HG03571 (cell line): ENCODE measurements around the gene SHPK.

Source experiments
- ATAC-seq: cut with Tn5 transposase; IDR thresholded peaks from one replicate; pipeline ENCODE4 v1.9.1; 2021; ENCODE audit not compliant: unreplicated experiment

Gene SHPK

GRCh38 chr17:3636154-3636907, at the start of gene SHPK, which contains the start of gene CTNS:
SHPK (minus strand) TSS chr17:3636250; CDS start chr17:3636219, 31 bp downstream.
CTNS (plus strand) TSS chr17:3636760; CDS start chr17:3640207, 3,447 bp downstream.
- ATAC-seq = peak; percentile 88

GRCh38 chr17:3685174-3685573, 49.1 kb upstream of the SHPK start:
- ATAC-seq = no peak

- peak; percentile 58 for ATAC-seq
Measured at GRCh38 chr17:3683054-3683511, 47.0 kb upstream of the SHPK start.

- ATAC-seq = no peak
Measured at GRCh38 chr17:3682033-3682432, 46.0 kb upstream of the SHPK start.

- ATAC-seq = no peak
Measured at GRCh38 chr17:3681565-3681964, 45.5 kb upstream of the SHPK start.

GRCh38 chr17:3681057-3681456, 45.0 kb upstream of the SHPK start:
- ATAC-seq = no peak

- ATAC-seq = no peak
Measured at GRCh38 chr17:3679531-3680126, 43.6 kb upstream of the SHPK start.

GRCh38 chr17:3678821-3679530, 42.9 kb upstream of the SHPK start:
- ATAC-seq = no peak

- no peak for ATAC-seq
Measured at GRCh38 chr17:3678095-3678820, 42.2 kb upstream of the SHPK start.

GRCh38 chr17:3675886-3676285, 39.8 kb upstream of the SHPK start:
- no peak for ATAC-seq

GRCh38 chr17:3672571-3672970, 36.5 kb upstream of the SHPK start:
- ATAC-seq = no peak

GRCh38 chr17:3669548-3669947, 33.5 kb upstream of the SHPK start:
- no peak for ATAC-seq

GRCh38 chr17:3669085-3669347, 33.0 kb upstream of the SHPK start:
- ATAC-seq = no peak

GRCh38 chr17:3668279-3669084, 32.4 kb upstream of the SHPK start, which contains the start of the genes EMC6 and TAX1BP3:
EMC6 (plus strand) TSS chr17:3668812; CDS start chr17:3669147, 335 bp downstream.
TAX1BP3 (minus strand) TSS chr17:3668578; CDS start chr17:3668526, 52 bp downstream.
- ATAC-seq = peak; percentile 78

- peak; percentile 10 for ATAC-seq
Measured at GRCh38 chr17:3667366-3668278, 31.6 kb upstream of the SHPK start.

- ATAC-seq = no peak
Measured at GRCh38 chr17:3666516-3666915, 30.5 kb upstream of the SHPK start.

- ATAC-seq = no peak
Measured at GRCh38 chr17:3665834-3666233, 29.8 kb upstream of the SHPK start.

- no peak for ATAC-seq
Measured at GRCh38 chr17:3663102-3664011, 27.3 kb upstream of the SHPK start.
